ENCODE measurements around the gene HTATSF1. TPM values are rescaled to one million over a fixed set of nuclear protein-coding genes. Genes with fewer than 3 reads are reported as not detected.
A peak's percentile ranks its signal among the peaks of the same experiment; 100 is the strongest.

Gene HTATSF1
- total and polyA plus RNA-seq, 3 experiments from 2014 or later, result 42.7 to 73.1 (median 45.2) TPM

- peaks cover 12% of the 10 kb centered on the region for H3K4me1 ChIP-seq (ENCODE audit: insufficient read depth, low read length)
- Mint-ChIP-seq H3K27ac (no peak overlapping the region), H3K4me3 (no peak overlapping the region), H3K36me3 (no peaks in the 10 kb centered on the region), H3K4me1 (peaks cover 9 to 19% (median 18%) of the 10 kb centered on the region in 3 donors), H3K27me3 (peaks cover 1 to 4% of the 10 kb centered on the region in 2 donors), H3K9me3 (peaks cover 0 to 2% (median 0%) of the 10 kb centered on the region in 5 donors)
- POLR2A ChIA-PET, result no interaction called here
- no peaks in the 10 kb centered on the region for H3K9me3 ChIP-seq (ENCODE audit: low read length)
- no peak overlapping the region for H3K4me3 ChIP-seq (ENCODE audit: low read length)
- DNase-seq, result no peak
- H3K36me3 ChIP-seq (ENCODE audit: insufficient read depth, low read length), result no peaks in the 10 kb centered on the region
- no peaks in the 10 kb centered on the region for H3K27me3 ChIP-seq (ENCODE audit: insufficient read depth, low read length, poor library complexity, severe bottlenecking)
- CTCF ChIA-PET, result no interaction called here
- no peak overlapping the region for H3K27ac ChIP-seq (ENCODE audit: low read depth, low read length)
Measured at GRCh38 chrX:136540226-136540625, 42.8 kb downstream of the HTATSF1 start.

GRCh38 chrX:136541294-136541693 lies 43.9 kb downstream of the HTATSF1 start:
- H3K9me3 ChIP-seq (ENCODE audit: low read length), result no peaks in the 10 kb centered on the region
- H3K4me1 ChIP-seq (ENCODE audit: insufficient read depth, low read length), result peaks cover 23% of the 10 kb centered on the region
- no peaks in the 10 kb centered on the region for H3K27me3 ChIP-seq (ENCODE audit: insufficient read depth, low read length, poor library complexity, severe bottlenecking)
- POLR2A ChIA-PET, result no interaction called here
- Mint-ChIP-seq H3K27ac (no peak overlapping the region), H3K36me3 (no peaks in the 10 kb centered on the region), H3K4me3 (no peak overlapping the region), H3K27me3 (peaks cover 1 to 3% of the 10 kb centered on the region in 2 donors), H3K4me1 (peaks cover 18 to 30% (median 28%) of the 10 kb centered on the region in 3 donors), H3K9me3 (peaks cover 0 to 2% (median 0%) of the 10 kb centered on the region in 5 donors)
- DNase-seq, result no peak
- H3K4me3 ChIP-seq (ENCODE audit: low read length), result no peak overlapping the region
- H3K27ac ChIP-seq (ENCODE audit: low read depth, low read length), result no peak overlapping the region
- CTCF ChIA-PET, result no interaction called here
- H3K36me3 ChIP-seq (ENCODE audit: insufficient read depth, low read length), result no peaks in the 10 kb centered on the region

DNA sequence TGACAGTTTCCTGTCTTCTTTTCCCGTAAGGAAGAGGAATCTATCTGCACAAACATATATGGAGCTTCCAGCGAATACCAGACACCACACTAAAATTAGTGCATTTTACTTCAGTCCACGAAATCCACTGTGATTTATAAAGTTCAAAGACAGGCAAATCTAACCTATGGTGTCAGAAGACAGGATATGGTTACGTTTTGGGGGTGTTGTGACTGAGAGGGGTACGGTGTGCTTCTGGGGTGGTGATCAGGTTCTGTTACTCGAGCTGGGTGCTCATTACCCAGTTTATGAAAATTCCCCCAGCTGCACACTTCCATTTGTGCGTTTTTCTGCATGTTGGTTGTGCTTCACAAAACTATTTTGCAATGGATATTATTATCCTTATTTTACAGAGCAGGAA lies 44.9 kb downstream of the HTATSF1 start:
- H3K4me3 Mint-ChIP-seq, result no peak overlapping the region
- H3K36me3 ChIP-seq (ENCODE audit: insufficient read depth, low read length), result no peaks in the 10 kb centered on the region
- POLR2A ChIA-PET, result no interaction called here
- peaks cover 0 to 2% (median 0%) of the 10 kb centered on the region in 5 donors for H3K9me3 Mint-ChIP-seq
- DNase-seq, result peak in 1 of 5 donors; percentile 40
- H3K4me1 ChIP-seq (ENCODE audit: insufficient read depth, low read length), result peaks cover 33% of the 10 kb centered on the region
- CTCF ChIA-PET, result no interaction called here
- H3K27ac ChIP-seq (ENCODE audit: low read depth, low read length), result no peak overlapping the region
- H3K27ac Mint-ChIP-seq, result peak overlapping the region in 2 of 8 donors; percentile 24 to 40
- no peak overlapping the region for H3K4me3 ChIP-seq (ENCODE audit: low read length)
- peaks cover 28 to 40% (median 38%) of the 10 kb centered on the region in 3 donors for H3K4me1 Mint-ChIP-seq
- H3K36me3 Mint-ChIP-seq, result no peaks in the 10 kb centered on the region
- no peaks in the 10 kb centered on the region for H3K27me3 Mint-ChIP-seq
- H3K9me3 ChIP-seq (ENCODE audit: low read length), result no peaks in the 10 kb centered on the region
- no peaks in the 10 kb centered on the region for H3K27me3 ChIP-seq (ENCODE audit: insufficient read depth, low read length, poor library complexity, severe bottlenecking)

DNA sequence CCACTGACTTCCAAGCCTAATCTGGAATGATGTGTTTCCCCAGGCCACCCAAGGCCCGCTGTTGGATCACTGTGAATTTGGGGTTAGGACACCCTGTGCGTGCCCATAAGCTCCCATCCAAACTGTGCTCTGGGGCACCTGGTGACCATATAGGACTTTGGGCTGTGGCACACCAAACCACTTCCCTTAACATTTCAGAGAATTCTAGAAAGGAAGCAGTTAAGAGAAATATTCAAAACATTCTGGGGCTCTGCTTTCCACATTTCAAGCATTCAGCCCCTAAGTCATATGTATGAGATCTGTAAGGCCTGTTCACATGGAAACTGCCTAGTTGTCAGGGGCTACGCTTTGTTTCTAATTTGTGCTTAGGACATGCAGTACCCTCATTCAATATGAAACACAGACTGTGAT lies 49.0 kb downstream of the HTATSF1 start:
- H3K27ac Mint-ChIP-seq, result peak overlapping the region in 7 of 8 donors; percentile 20 to 90 (median 70)
- peaks cover 38% of the 10 kb centered on the region for H3K4me1 ChIP-seq (ENCODE audit: insufficient read depth, low read length)
- DNase-seq, result peak in 2 of 5 donors; percentile 7 to 17
- no peaks in the 10 kb centered on the region for H3K27me3 ChIP-seq (ENCODE audit: insufficient read depth, low read length, poor library complexity, severe bottlenecking)
- H3K4me3 Mint-ChIP-seq, result peak overlapping the region in 4 of 7 donors; percentile 6 to 58 (median 17)
- no peaks in the 10 kb centered on the region for H3K36me3 ChIP-seq (ENCODE audit: insufficient read depth, low read length)
- no peaks in the 10 kb centered on the region for H3K27me3 Mint-ChIP-seq
- H3K4me3 ChIP-seq (ENCODE audit: low read length), result no peak overlapping the region
- no peaks in the 10 kb centered on the region for H3K9me3 Mint-ChIP-seq
- no peaks in the 10 kb centered on the region for H3K9me3 ChIP-seq (ENCODE audit: low read length)
- POLR2A ChIA-PET, result no interaction called here
- CTCF ChIA-PET, result no interaction called here
- peaks cover 30 to 44% (median 42%) of the 10 kb centered on the region in 3 donors for H3K4me1 Mint-ChIP-seq
- no peaks in the 10 kb centered on the region for H3K36me3 Mint-ChIP-seq
- H3K27ac ChIP-seq (ENCODE audit: low read depth, low read length), result no peak overlapping the region

GRCh38 chrX:136549226-136549625 lies 51.8 kb downstream of the HTATSF1 start:
- ChIA-PET POLR2A (no interaction called here), CTCF (interaction anchor here (1.4 kb wide), 1 partner anchor 28 kb away, joined by 4 read pairs; no protein-coding TSS in a partner anchor)
- Mint-ChIP-seq H3K9me3 (no peaks in the 10 kb centered on the region), H3K4me1 (peaks cover 27 to 32% (median 32%) of the 10 kb centered on the region in 3 donors), H3K27me3 (no peaks in the 10 kb centered on the region), H3K36me3 (no peaks in the 10 kb centered on the region), H3K4me3 (no peak overlapping the region), H3K27ac (no peak overlapping the region)
- Histone ChIP-seq H3K27me3 (ENCODE audit: insufficient read depth, low read length, poor library complexity, severe bottlenecking) (no peaks in the 10 kb centered on the region), H3K27ac (ENCODE audit: low read depth, low read length) (no peak overlapping the region), H3K4me1 (ENCODE audit: insufficient read depth, low read length) (peaks cover 29% of the 10 kb centered on the region), H3K36me3 (ENCODE audit: insufficient read depth, low read length) (no peaks in the 10 kb centered on the region), H3K4me3 (ENCODE audit: low read length) (no peak overlapping the region), H3K9me3 (ENCODE audit: low read length) (no peaks in the 10 kb centered on the region)
- DNase-seq, result no peak

- peak overlapping the region in 1 of 7 donors; percentile 57 for H3K4me3 Mint-ChIP-seq
- peaks cover 12 to 13% (median 12%) of the 10 kb centered on the region in 3 donors for H3K4me1 Mint-ChIP-seq
- H3K4me3 ChIP-seq (ENCODE audit: low read length), result no peak overlapping the region
- H3K9me3 ChIP-seq (ENCODE audit: low read length), result no peaks in the 10 kb centered on the region
- H3K9me3 Mint-ChIP-seq, result no peaks in the 10 kb centered on the region
- peaks cover 14% of the 10 kb centered on the region for H3K4me1 ChIP-seq (ENCODE audit: insufficient read depth, low read length)
- H3K27me3 Mint-ChIP-seq, result no peaks in the 10 kb centered on the region
- no peaks in the 10 kb centered on the region for H3K27me3 ChIP-seq (ENCODE audit: insufficient read depth, low read length, poor library complexity, severe bottlenecking)
- no peak overlapping the region for H3K27ac ChIP-seq (ENCODE audit: low read depth, low read length)
- ChIA-PET POLR2A (no interaction called here), CTCF (no interaction called here)
- H3K27ac Mint-ChIP-seq, result no peak overlapping the region
- H3K36me3 ChIP-seq (ENCODE audit: insufficient read depth, low read length), result no peaks in the 10 kb centered on the region
- no peaks in the 10 kb centered on the region for H3K36me3 Mint-ChIP-seq
- no peak for DNase-seq
Measured at GRCh38 chrX:136551410-136551809, 54.0 kb downstream of the HTATSF1 start.

- no peaks in the 10 kb centered on the region for H3K36me3 Mint-ChIP-seq
- H3K4me1 ChIP-seq (ENCODE audit: insufficient read depth, low read length), result no peaks in the 10 kb centered on the region
- H3K9me3 ChIP-seq (ENCODE audit: low read length), result no peaks in the 10 kb centered on the region
- peaks cover 0 to 5% of the 10 kb centered on the region in 2 donors for H3K27me3 Mint-ChIP-seq
- H3K27ac ChIP-seq (ENCODE audit: low read depth, low read length), result no peak overlapping the region
- no peaks in the 10 kb centered on the region for H3K27me3 ChIP-seq (ENCODE audit: insufficient read depth, low read length, poor library complexity, severe bottlenecking)
- H3K4me3 ChIP-seq (ENCODE audit: low read length), result no peak overlapping the region
- CTCF ChIA-PET, result no interaction called here
- H3K4me3 Mint-ChIP-seq, result no peak overlapping the region
- DNase-seq, result no peak
- no peaks in the 10 kb centered on the region for H3K4me1 Mint-ChIP-seq
- no peaks in the 10 kb centered on the region for H3K36me3 ChIP-seq (ENCODE audit: insufficient read depth, low read length)
- no peak overlapping the region for H3K27ac Mint-ChIP-seq
- POLR2A ChIA-PET, result no interaction called here
- H3K9me3 Mint-ChIP-seq, result no peaks in the 10 kb centered on the region
Measured at GRCh38 chrX:136555694-136556093, 58.3 kb downstream of the HTATSF1 start.

All from CD8-positive, alpha-beta memory T cell (primary cell).